Stimulated activated CD4-positive, alpha-beta T cell treated with anti-CD3 and anti-CD28 coated beads, Interleukin-4, amount 100 ng/mL, for 48 hours (primary cell): ENCODE results near the gene NEB.
"Not testable (repeated sequence)": the region's sequence is repeated elsewhere in the genome, so short reads cannot be mapped to it uniquely, and the experiment has no call there.

Experiments used
- DNase-seq, 2 donors: peaks; one replicate each; pipeline ENCODE4 v3.0.0-alpha.2; 2020; ENCODE audit warnings: low read depth in 2 of 2

NEB gene

GRCh38 chr2:151610310-151610709 lies 124.0 kb downstream of the NEB start:
- DNase-seq, result no peak

DNA sequence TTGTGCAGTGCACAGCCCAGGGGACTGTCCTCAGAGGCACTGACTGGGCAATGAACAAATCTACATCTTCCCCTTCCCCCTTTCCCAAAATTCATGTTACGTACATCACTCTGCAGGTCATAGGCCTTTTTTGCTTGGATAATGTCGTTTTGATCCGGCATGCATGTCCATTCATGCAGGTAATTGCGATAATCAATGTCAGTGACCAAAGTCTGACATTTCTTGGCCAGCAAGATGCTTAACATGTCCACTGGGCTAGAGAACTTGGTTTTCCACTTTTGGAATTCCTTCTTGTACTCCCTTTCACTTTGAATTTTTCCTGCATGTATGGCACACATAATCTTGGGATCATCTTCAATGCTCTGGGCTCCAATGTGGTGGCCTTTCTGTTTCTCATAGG lies 124.6 kb downstream of the NEB start:
- no peak for DNase-seq

DNA sequence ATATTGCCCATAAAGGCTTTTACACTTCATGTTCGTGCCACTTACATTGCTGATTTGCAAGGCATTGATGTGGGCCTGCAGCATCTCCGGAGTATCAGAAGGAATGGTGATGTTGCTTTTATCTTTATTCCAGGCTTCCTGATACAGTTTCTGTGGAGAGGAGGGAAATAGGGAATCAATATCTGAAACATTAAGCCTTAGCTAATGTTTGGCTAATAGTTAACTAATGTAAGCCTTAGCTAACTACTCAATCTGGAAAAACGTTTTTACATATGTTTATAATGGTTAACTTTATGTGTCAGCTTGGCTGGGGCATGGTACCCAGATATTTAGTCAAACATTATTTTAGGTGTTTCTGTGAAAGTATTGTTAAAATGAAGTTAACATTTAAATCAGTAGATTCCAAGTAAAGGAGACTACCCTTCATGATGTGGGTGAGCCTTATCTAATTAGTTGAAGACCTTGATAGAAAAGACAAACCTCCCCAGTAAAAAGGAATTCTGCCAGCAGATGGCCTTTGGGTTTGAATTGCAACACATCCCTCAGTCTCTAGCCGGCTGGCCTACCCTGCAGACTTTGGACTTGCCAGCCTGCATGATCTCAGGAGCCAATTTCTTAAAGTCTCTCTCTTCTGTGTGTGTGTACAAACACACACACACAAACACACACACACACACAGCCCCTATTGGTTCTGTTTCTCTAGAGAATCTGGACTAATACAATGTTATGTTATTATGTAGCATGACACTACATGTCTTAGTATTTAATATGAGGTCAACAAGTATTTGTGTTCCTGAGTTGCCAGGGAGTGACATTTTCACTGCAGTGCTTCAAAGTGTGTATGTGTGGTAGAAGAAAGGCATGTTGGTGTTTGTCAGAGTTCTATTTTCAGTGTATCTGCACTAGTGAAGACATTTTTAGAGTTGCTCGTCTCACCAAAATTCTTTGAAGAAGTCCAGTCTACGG lies 126.5 kb downstream of the NEB start:
- not testable (repeated sequence) for DNase-seq

DNA sequence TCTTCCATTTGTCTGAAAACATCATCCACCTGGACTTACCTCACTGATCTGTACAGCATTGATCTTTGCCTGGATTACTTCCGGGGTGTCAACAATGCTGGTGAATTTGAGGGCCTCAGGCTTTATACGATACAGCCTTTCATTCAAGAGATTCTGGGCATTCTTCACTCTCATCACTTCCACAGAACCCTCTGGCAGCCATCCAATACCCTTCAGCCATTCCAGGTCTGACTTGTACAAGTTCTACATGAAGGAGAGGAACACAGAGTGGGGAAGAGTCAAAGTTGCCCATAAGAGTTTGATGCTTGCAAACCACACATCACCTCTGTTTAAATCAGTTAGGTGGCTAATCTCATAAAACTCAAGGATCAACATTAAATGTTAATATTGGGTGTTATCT lies 130.7 kb downstream of the NEB start:
- DNase-seq, result not testable (repeated sequence)

- DNase-seq, result not testable (repeated sequence)
Measured at GRCh38 chr2:151602402-151602801, 131.9 kb downstream of the NEB start.

GRCh38 chr2:151601803-151602202 lies 132.5 kb downstream of the NEB start:
- DNase-seq, result not testable (repeated sequence)

GRCh38 chr2:151596903-151597608 lies 137.2 kb downstream of the NEB start:
- DNase-seq, result not testable (repeated sequence)

- DNase-seq, result not testable (repeated sequence)
Measured at GRCh38 chr2:151591908-151592255, 142.4 kb downstream of the NEB start.

- not testable (repeated sequence) for DNase-seq
Measured at GRCh38 chr2:151591250-151591907, 142.9 kb downstream of the NEB start.

DNA sequence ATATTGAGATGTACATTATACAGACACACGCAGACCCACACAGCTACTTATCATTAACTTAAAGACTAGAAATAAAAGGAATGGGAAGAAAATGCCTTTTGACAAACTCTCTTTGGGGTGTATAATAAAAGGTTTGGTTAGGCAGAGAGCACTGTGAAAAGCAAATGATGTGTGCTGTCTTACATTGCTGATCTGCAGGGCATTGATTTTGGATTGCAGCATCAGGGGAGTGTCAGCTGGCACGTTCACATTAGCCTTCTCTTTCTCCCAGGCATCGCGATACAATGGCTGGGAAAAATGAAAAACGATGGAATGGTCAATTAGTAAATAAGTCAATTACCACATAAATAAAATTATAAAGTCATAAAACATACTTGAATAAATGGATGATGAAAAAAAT lies 153.0 kb downstream of the NEB start:
- DNase-seq, result not testable (repeated sequence)

- DNase-seq, result not testable (repeated sequence)
Measured at GRCh38 chr2:151580697-151581096, 153.6 kb downstream of the NEB start.

DNA sequence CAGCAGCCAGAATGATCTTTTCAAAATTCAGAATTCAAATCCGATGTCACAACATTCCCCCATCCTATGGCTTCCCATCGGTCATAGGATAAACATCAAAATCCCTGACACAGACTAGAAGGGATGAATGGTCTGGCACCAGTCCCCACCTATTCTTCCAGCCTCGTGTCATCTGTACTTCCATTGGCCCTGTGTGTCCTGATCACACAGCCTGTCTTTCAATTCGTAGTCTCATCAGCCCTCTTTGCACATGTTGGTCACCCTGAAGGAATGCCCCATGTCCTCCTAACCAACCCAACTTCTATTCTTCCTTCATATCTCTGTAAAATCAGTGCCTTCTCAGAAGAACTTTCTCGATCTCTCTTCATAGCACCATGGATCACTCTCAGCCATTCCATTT lies 157.2 kb downstream of the NEB start:
- no peak for DNase-seq

GRCh38 chr2:151576080-151576479 lies 158.2 kb downstream of the NEB start:
- no peak for DNase-seq

- no peak for DNase-seq
Measured at GRCh38 chr2:151575338-151575737, 158.9 kb downstream of the NEB start.

- DNase-seq, result no peak
Measured at GRCh38 chr2:151570191-151570590, 164.1 kb downstream of the NEB start.

GRCh38 chr2:151569167-151569566 lies 165.1 kb downstream of the NEB start:
- DNase-seq, result no peak

DNA sequence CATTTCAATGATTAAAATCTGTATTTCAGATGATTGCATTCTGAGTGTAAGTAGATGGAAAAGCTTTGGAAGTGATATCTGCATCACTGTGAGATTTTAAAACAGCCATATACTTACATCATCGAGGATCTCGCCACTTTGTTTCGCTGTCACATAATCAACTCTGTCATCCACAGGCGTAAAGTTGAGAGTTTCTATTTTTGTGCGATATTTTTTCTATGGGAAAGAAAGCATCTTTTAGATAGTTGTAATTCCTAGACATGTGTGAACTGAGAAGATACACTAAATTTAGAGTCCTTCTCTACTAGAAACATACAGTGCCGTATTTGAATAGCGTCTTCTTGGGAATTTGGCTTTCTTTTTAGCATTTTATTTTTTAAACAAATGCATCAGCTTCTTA lies 165.8 kb downstream of the NEB start:
- no peak for DNase-seq

- no peak for DNase-seq
Measured at GRCh38 chr2:151567006-151567405, 167.3 kb downstream of the NEB start.

- no peak for DNase-seq
Measured at GRCh38 chr2:151562398-151562797, 171.9 kb downstream of the NEB start.

- DNase-seq, result no peak
Measured at GRCh38 chr2:151560289-151560688, 174.0 kb downstream of the NEB start.

DNA sequence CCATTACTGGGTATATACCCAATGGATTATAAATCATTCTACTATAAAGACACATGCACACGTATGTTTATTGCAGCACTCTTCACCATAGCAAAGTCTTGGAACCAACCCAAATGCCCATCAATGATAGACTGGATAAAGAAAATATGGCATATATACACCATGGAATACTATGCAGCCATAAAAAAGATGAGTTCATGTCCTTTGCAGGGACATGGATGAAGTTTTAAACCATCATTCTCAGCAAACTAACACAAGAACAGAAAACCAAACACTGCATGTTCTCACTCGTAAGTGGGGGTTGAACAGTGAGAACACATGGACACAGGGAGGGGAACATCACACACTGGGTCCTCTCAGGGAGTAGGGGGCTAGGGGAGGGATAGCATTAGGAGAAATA lies 174.8 kb downstream of the NEB start:
- not testable (repeated sequence) for DNase-seq

DNA sequence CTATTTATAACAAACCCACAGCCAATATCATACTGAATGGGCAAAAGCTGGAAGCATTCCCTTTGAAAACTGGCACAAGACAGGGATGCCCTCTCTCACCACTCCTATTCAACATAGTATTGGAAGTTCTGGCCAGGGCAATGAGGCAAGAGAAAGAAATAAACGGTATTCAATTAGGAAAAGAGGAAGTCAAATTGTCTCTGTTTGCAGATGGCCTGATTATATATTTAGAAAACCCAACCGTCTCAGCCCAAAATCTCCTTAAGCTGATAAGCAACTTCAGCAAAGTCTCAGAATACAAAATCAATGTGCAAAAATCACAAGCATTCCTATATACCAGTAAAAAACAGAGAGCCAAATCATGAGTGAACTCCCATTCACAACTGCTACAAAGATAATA lies 176.4 kb downstream of the NEB start:
- DNase-seq, result not testable (repeated sequence)
